SIG-M5 treated with dmso at 0.1 percent for 504 hours (cell line): ENCODE results near the gene VDAC1.

Source experiments
- DNase-seq: peaks from one replicate; lab custom pipeline; 2025; ENCODE audit not compliant: unreplicated experiment; lab: John Stamatoyannopoulos, UW

Gene VDAC1

GRCh38 chr5:133930061-133930812 lies 74.5 kb downstream of the VDAC1 start:
- DNase-seq: no peak

- no peak for DNase-seq
Observed at GRCh38 chr5:133928587-133929393, 76.0 kb downstream of the VDAC1 start.

DNA sequence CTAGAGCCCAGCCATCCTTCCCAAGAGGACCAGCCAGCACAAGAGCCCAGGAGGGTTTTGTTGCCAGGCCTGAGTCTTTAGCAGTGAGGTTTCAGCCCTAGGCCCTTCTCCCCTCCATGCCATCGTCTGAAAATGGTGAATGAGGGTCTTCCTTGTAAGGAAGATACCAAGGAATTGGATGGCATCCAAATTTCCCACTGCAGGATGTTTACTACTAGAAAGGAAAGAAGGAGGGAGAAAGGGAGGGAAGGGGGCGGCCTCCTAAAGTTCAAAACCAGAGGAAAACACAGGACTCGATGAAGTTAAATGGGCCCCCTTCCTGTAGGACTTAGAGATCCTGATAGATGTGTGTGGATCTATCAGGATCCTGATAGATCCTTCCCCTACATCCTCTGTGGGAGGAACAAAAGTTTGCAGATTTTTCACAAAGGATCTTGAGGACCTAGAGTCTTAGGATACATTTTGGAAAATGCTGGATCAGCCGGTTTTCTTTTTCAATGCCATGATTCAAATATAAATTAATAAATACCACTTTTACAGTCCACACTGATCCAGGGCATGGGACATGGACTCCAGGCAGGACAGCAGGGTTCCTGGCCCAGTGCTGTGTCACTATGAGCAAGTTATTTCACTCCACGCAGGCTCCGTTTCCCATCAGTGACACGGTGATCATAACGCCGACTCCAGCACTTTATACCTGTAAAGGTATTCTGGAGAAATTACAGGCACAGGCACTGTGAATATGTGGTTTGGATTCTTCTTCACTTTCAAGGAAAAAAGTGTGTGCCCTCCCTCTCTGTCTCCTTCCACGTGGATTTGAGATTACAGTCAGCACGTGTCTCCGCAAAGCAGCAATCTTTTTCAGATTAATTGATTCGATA lies 77.2 kb downstream of the VDAC1 start:
- no peak for DNase-seq

- no peak for DNase-seq
Observed at GRCh38 chr5:133926489-133927299, 78.1 kb downstream of the VDAC1 start.

GRCh38 chr5:133925866-133926488 lies 78.8 kb downstream of the VDAC1 start:
- no peak for DNase-seq

DNA sequence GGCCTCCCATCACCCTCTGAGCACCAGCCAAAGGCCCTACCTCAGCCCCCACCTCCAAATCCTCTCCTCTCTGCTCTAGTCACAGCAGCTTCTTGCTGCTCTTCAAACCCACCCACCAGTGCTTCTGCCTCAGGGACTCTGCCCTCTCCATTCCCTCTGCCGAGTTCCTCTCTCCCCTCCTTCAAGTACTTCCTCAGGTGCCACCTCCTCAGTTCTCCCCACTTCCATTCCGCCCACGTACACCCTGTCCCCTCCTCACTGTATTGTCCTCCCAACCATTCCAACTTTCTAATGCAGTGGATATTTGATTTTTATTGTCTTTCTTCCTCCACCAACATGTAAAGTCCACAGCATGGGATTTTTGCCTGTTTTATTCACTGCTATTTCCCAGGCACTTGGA lies 79.5 kb downstream of the VDAC1 start:
- DNase-seq: no peak

- no peak for DNase-seq
Observed at GRCh38 chr5:133924221-133924920, 80.4 kb downstream of the VDAC1 start.

GRCh38 chr5:133921979-133922378 lies 82.8 kb downstream of the VDAC1 start:
- no peak for DNase-seq
